MM.1S (cell line): ENCODE data around the gene PSMD12.

ENCODE experiments used
- EZH2phosphoT487 ChIP-seq: fragments of 300-600 bp; sonication (generic); IDR thresholded peaks from 2 replicates; pipeline ENCODE4 v1.6.1; 2018; ENCODE audit warnings: antibody characterized with exemption, low read length
- TF ChIP-seq, protein P1 (sequence below): fragments of 300-600 bp; sonication (generic); IDR thresholded peaks from 2 replicates; pipeline ENCODE4 v1.5.1; 2016; ENCODE audit warnings: antibody characterized with exemption, low read length, mixed read lengths

DNA sequence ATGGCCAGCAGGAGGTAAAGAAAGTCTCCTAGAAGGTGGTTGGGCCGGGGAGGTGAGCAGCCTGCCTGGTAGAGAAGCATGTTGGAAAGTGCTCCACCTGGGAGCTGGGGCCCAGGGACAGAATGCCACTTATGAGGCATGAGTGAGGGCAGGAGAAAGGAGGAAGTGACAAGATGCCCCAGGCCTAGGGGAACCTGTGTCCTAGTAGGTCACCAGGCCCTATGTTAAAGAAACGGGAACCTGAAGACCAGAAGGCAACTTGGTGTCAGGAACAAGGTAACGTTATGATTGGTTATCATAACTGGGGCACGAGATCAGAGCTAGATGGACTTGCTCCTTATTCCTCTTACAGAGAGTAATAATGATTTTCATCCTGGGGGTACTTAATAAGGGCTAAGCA, 45.0 kb upstream of the PSMD12 start:
- TF ChIP-seq, protein P1, sequence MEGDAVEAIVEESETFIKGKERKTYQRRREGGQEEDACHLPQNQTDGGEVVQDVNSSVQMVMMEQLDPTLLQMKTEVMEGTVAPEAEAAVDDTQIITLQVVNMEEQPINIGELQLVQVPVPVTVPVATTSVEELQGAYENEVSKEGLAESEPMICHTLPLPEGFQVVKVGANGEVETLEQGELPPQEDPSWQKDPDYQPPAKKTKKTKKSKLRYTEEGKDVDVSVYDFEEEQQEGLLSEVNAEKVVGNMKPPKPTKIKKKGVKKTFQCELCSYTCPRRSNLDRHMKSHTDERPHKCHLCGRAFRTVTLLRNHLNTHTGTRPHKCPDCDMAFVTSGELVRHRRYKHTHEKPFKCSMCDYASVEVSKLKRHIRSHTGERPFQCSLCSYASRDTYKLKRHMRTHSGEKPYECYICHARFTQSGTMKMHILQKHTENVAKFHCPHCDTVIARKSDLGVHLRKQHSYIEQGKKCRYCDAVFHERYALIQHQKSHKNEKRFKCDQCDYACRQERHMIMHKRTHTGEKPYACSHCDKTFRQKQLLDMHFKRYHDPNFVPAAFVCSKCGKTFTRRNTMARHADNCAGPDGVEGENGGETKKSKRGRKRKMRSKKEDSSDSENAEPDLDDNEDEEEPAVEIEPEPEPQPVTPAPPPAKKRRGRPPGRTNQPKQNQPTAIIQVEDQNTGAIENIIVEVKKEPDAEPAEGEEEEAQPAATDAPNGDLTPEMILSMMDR = no peak
- no peak for TF ChIP-seq EZH2phosphoT487
